Neural cell (in vitro differentiated cells): ENCODE results near the gene CHRNA4.

ENCODE experiments used
- CTCF ChIP-seq: fragments of 450-650 bp; IDR thresholded peaks from 2 replicates; pipeline ENCODE4 v1.5.1; 2014; ENCODE audit warnings: antibody characterized with exemption, mild to moderate bottlenecking, moderate library complexity; ENCODE audit not compliant: poor library complexity, severe bottlenecking
- EZH2 ChIP-seq: fragments of 200-600, 300-800 bp; shearing (Covaris generic), sonication (generic); IDR thresholded peaks from 2 replicates; pipeline ENCODE4 v1.6.1; 2014; ENCODE audit warnings: antibody characterized with exemption, low read length, borderline replicate concordance, mild to moderate bottlenecking; ENCODE audit not compliant: insufficient read depth, poor library complexity, severe bottlenecking
- RAD21 ChIP-seq: fragments of 450-650 bp; conservative IDR thresholded peaks from 2 replicates; pipeline ENCODE4 v1.6.1; 2014; ENCODE audit warnings: antibody characterized with exemption, mild to moderate bottlenecking, moderate library complexity

DNA sequence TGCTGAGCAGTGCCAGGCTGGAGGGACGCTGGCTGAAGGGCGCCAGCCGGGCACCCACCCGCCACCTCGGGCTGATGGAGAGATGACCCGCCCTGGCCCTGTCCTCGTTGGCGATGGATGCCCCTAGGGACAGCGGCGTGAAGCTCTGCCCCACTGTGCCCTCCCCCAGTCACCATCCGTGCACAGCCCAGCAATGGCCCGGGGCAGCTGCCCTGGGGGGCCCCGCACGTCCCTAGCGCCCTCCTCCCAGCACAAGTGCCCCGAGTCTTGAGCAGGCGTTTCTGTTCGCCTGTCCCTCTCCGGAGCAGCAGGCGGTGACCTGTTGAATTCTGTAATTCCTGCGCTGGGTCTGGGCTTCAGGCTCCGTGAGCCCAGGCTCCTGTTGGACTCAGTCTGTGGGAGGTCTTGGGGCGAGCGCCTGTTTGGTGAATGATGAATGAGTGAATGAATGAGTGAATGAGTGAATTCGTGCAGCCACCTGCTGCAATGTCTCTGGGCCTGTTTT is 36.8 kb upstream of the CHRNA4 start:
- TF ChIP-seq RAD21, result no peak
- no peak for TF ChIP-seq CTCF
- no peak for TF ChIP-seq EZH2
